ENCODE measurements around the gene ZNF415. TPM values are rescaled to one million over a fixed set of nuclear protein-coding genes. Genes with fewer than 3 reads are reported as not detected.

ZNF415 gene
- total and polyA plus RNA-seq, 8 donors, result 7.2 to 24.8 (median 23.4) TPM

DNA sequence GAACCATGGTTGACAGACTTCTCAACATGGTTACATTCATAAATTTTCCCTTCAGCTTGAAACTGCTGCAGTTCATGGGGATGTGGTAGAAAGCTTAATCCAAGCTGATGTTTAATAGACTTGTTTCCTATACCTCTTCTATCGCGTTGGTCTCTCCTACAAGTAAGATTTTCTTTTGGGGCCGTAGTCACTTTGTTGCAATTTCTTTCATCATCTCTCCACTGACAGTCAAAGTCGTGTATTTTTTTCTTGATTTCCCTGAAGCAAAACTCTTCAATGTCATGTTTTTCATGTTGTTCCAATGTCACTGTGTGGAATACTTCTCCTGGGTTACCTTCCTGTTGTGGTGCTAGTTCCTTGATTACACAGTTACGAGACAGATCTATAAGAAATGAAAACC, 23.2 kb downstream of the ZNF415 start:
- no peaks in the 10 kb centered on the region for H3K4me1 ChIP-seq
- ATAC-seq (no peak), DNase-seq (no peak)
- no peaks in the 10 kb centered on the region for H3K27me3 ChIP-seq
- intact Hi-C loops (cut with DNase I), result no loop called here
- peaks cover 0 to 41% of the 10 kb centered on the region in 2 donors for H3K9me3 ChIP-seq
- TF ChIP-seq, protein P1, sequence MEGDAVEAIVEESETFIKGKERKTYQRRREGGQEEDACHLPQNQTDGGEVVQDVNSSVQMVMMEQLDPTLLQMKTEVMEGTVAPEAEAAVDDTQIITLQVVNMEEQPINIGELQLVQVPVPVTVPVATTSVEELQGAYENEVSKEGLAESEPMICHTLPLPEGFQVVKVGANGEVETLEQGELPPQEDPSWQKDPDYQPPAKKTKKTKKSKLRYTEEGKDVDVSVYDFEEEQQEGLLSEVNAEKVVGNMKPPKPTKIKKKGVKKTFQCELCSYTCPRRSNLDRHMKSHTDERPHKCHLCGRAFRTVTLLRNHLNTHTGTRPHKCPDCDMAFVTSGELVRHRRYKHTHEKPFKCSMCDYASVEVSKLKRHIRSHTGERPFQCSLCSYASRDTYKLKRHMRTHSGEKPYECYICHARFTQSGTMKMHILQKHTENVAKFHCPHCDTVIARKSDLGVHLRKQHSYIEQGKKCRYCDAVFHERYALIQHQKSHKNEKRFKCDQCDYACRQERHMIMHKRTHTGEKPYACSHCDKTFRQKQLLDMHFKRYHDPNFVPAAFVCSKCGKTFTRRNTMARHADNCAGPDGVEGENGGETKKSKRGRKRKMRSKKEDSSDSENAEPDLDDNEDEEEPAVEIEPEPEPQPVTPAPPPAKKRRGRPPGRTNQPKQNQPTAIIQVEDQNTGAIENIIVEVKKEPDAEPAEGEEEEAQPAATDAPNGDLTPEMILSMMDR (IDR thresholded peaks at IDR 0.05), result no peak
- H3K27ac ChIP-seq, result no peak overlapping the region
- H3K4me3 ChIP-seq, result no peak overlapping the region
- H3K36me3 ChIP-seq, result peaks cover 0 to 41% of the 10 kb centered on the region in 2 donors

DNA sequence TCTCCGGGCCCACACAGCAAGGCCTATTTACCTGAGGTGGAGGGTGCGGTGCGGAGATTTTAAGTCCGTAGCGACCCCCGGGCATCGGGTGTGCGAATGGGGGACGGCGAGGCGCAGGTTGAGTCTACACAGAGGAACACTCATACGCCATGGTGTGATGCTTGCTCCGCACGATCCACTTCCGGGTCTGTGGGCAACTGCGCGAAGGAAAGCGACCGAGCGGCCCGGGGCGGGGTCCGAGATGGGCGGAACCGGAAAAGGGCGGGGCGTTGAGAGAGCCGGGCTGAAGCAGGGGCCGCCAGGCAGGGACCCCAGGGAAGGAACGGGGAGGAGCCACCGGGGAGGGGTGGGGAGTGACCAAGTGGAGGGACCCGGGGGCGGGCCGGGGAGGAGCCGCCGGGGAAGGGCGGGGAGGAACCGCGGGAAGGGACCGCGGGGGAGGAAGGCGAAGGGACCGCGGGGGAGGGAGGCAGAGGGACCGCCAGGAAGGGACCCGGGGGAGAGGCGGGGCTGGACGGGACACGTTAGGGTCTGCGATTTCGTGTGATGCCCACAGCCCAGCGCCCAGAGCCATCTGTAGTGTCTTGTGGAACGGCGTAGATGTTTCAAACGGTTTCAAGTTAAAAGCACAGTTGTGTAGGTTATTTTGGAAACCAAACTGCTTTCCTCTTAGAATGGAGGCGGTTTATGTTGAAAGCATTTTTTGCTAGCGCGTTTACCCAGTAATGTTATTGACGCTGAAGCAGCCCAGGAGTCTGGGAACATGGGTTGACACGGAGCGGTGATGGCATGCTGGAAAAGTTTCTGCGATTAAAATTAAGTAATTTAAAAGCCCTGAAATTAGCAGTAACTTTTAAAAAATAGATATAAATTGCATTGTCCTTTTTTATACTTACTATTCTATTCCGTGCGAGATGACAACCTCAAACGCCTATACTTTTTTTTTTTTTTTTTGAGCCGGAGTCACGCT, 29.2 kb downstream of the ZNF415 start, which contains the start of gene ZNF160:
ZNF160 (minus strand) TSS at position 189 of the 970 bp plus-strand sequence. CDS start 17,146 bp downstream, outside the sequence.
- DNase-seq (peak; percentile 98 to 100 (median 99)), ATAC-seq (peak; percentile 100)
- peaks cover 16 to 25% of the 10 kb centered on the region in 2 donors for H3K4me1 ChIP-seq
- H3K27me3 ChIP-seq, result no peaks in the 10 kb centered on the region
- intact Hi-C loops (cut with DNase I), result no loop called here
- H3K36me3 ChIP-seq, result peaks cover 0 to 20% of the 10 kb centered on the region in 2 donors
- TF ChIP-seq, protein P1 (IDR thresholded peaks at IDR 0.05), result no peak
- peaks cover 0 to 11% of the 10 kb centered on the region in 2 donors for H3K9me3 ChIP-seq
- H3K27ac ChIP-seq, result peak within 1 kb of the TSS; percentile 89
- peak within 1 kb of the TSS; percentile 77 to 82 for H3K4me3 ChIP-seq

DNA sequence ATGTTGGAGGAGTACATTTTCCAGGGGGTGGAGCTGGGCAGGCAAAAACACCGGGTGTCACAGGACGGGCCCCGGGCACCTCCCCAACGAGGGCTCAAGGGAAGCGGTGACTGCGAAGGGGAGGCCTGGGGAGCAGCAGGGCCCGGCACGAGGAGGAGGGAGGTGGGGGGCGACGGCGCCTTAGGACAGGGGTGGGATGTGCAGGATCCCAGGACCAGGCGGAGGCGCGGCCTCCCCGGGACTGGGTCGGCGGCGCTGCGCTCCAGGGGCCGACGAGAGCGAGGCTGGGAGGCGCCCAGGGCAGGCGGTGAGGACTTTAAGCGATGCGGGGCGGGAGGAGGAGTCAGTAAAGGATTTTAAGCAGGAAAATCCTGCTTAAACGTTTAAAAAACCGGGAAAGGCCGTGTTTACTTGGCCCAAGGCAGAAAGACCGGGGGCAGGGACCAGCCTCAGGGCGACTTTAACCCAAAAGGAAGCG, 29.9 kb downstream of the ZNF415 start:
- H3K27ac ChIP-seq, result peak overlapping the region; percentile 89
- H3K4me1 ChIP-seq, result peaks cover 16 to 25% of the 10 kb centered on the region in 2 donors
- DNase-seq (peak in 3 of 4 donors; percentile 26 to 82 (median 40)), ATAC-seq (peak; percentile 45)
- H3K9me3 ChIP-seq, result peaks cover 0 to 5% of the 10 kb centered on the region in 2 donors
- intact Hi-C loops (cut with DNase I), result no loop called here
- peaks cover 0 to 20% of the 10 kb centered on the region in 2 donors for H3K36me3 ChIP-seq
- no peaks in the 10 kb centered on the region for H3K27me3 ChIP-seq
- TF ChIP-seq, protein P1 (IDR thresholded peaks at IDR 0.05), result no peak
- peak overlapping the region; percentile 77 to 82 for H3K4me3 ChIP-seq

DNA sequence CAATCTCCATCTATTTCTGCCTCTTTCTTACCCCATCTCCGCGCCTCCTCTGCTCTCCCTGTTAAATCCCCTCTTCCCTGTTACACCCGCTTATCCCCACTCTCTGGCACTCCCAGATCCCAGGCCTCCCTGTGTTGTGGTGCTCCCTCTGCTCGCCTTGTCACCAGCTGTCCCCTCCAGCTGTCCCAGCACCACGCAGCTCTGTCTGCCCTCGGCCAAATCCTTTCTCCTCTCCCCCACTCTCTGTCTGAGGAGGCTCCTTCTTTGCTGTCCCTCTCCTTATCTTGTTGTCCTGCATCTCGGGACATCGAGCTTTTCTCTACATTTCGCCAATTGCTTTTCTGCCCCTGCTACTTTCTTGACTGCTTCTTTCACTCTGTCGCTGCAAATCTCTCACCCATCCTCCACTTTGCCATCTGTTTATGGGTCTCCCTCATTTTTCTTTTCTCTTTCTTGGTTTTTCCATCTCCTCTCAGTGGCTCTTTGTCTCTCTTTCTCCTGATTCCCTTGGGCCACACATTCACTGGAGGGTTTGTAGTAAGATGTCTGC, 30.4 kb downstream of the ZNF415 start:
- peaks cover 0 to 25% of the 10 kb centered on the region in 2 donors for H3K36me3 ChIP-seq
- TF ChIP-seq, protein P1 (IDR thresholded peaks at IDR 0.05), result no peak
- peaks cover 0 to 4% of the 10 kb centered on the region in 2 donors for H3K9me3 ChIP-seq
- no peak for ATAC-seq
- H3K4me1 ChIP-seq, result peaks cover 16 to 25% of the 10 kb centered on the region in 2 donors
- DNase-seq, result no peak
- intact Hi-C loops (cut with DNase I), result no loop called here
- peak overlapping the region in 1 of 2 donors; percentile 89 for H3K27ac ChIP-seq
- H3K4me3 ChIP-seq, result peak overlapping the region; percentile 77 to 82
- H3K27me3 ChIP-seq, result no peaks in the 10 kb centered on the region

All from left lung (tissue), 10 donors.